Stomach (tissue), 9 donors: Measurements from ENCODE around the gene PEDS1. TPM values are rescaled to one million over a fixed set of nuclear protein-coding genes. Genes with fewer than 3 reads are reported as not detected.

Experiments
- DNase-seq, 2 donors: peaks; one replicate each; pipeline versions ENCODE4 v3.0.0 to v3.0.0-alpha.2; 2013 to 2019
- H3K27ac ChIP-seq, 5 donors: fragments of 200-600 bp in 4 of 5; sonication (generic) in 4 of 5; one replicate each; pipeline ENCODE4 v1.5.1; 2013 to 2019; ENCODE audit warnings: mild to moderate bottlenecking in 1 of 5, moderate library complexity in 1 of 5
- H3K27me3 ChIP-seq, 3 donors: fragments of 200-600 bp; sonication (generic); one replicate each; pipeline ENCODE4 v1.5.1; 2017 to 2019; ENCODE audit warnings: mixed run types in 1 of 3
- H3K36me3 ChIP-seq, 4 donors: fragments of 200-600 bp; sonication (generic); 1 replicate in 3 of 4; 2 replicates in 1 of 4; pipeline ENCODE4 v1.5.1; 2016 to 2019
- H3K4me1 ChIP-seq, 4 donors: fragments of 200-600 bp; sonication (generic); one replicate each; pipeline ENCODE4 v1.5.1; 2016 to 2019
- H3K4me3 ChIP-seq, 4 donors: fragments of 200-600 bp; sonication (generic) in 3 of 4; one replicate each; pipeline ENCODE4 v1.5.1; 2016 to 2019; ENCODE audit warnings: mild to moderate bottlenecking in 1 of 4
- H3K9me3 ChIP-seq, 4 donors: fragments of 200-600 bp; sonication (generic); one replicate each; pipeline ENCODE4 v1.5.1; 2016 to 2019
- CTCF ChIP-seq, 7 experiments: fragments of 450-650 bp in 4 of 7; fragments of 200-600 bp in 3 of 7; sonication (generic) in 3 of 7; IDR thresholded peaks; one replicate each; pipeline ENCODE4 v1.5.1; 2016 to 2019; ENCODE audit warnings: antibody characterized with exemption in 7 of 7, control low read depth in 2 of 7, mild to moderate bottlenecking in 1 of 7
- EP300 ChIP-seq: sonication (generic); formaldehyde crosslinking; IDR thresholded peaks from one replicate; pipeline ENCODE4 v1.6.1; 2017; ENCODE audit warnings: antibody characterized with exemption
- POLR2A ChIP-seq, 4 donors: fragments of 450-650 bp; IDR thresholded peaks; one replicate each; pipeline ENCODE4 v1.6.1; 2016; ENCODE audit warnings: antibody characterized with exemption in 4 of 4, control low read depth in 2 of 4, mild to moderate bottlenecking in 1 of 4, moderate library complexity in 1 of 4
- POLR2AphosphoS5 ChIP-seq, 3 donors: sonication (generic); formaldehyde crosslinking; IDR thresholded peaks; one replicate each; pipeline ENCODE4 v1.6.1; 2016; ENCODE audit warnings: antibody characterized with exemption in 3 of 3
- WGBS, 5 donors: extraction: QIAGEN DNeasy Blood & Tissue Kit in 3 of 5; methylation state at CpG; one replicate each; pipeline versions ENCODE4 v1.1.5 to v1.1.7; 2013 to 2018; 5-methylcytosine and 5-hydroxymethylcytosine counted together
- intact Hi-C: fragments of 100-400 bp; cut with DNase I; formaldehyde crosslinking; loops from one replicate; pipeline ENCODE4 v1.15.1; 2023; ENCODE audit warnings: low total_unique reads
- polyA plus RNA-seq, 3 donors: library from polyadenylated mRNA; stranded (reverse); fragments of 200-250 nt; gene quantifications; one replicate each; pipeline ENCODE4 v1.2.3, GENCODE V29; 2013
- total RNA-seq, 5 donors: library from RNA; depleted of rRNA; stranded (reverse); fragments of >200 nt; gene quantifications; one replicate each; pipeline versions ENCODE4 v1.1.0 to v1.2.3, GENCODE V29; 2014 to 2016
- donor health status: healthy with polysubstance abuse.
- donor health status: Bipolar disorder and iron deficiency.
- donor health status: healthy.

Gene PEDS1
- total and polyA plus RNA-seq, 8 donors = 1.8 to 79.4 (median 17.5) TPM

DNA sequence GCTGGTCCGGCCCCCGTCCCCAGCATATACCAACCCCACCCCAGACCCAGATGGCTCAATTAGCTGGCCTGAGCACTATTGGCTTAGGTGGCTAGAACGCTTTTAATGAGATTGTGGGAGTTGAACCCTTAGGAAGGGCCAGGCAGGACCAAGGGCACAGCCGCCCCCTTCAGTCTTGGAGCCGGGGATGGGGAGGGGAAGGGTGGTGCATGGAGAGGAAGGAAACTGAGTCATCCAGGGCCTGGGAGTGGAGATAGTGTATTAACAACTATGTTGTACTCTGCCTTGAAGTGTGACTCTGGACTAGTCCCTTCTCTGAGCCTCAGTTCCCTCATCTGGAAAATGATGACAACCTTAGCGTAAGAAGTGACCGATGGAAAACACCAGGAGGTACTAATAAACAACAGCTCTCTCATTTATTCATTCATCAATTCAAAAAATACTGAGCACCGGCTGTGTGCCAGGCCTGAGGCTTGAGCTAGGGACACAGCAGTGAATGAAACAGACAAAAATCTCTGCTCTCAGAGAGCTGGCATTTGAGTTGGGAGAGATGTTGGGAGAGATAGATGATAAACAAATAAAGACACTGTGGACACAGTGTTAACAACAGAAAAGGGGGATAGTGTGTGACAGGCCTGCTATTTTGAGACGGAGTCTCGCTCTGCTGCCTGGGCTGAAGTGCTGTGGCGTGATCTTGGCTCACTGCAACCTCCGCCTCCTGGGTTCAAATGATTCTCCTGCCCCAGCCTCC is 11.5 kb downstream of the PEDS1 start:
- no peak overlapping the region for H3K27ac ChIP-seq
- WGBS, 5 donors = 85 to 90% (median 87%) methylated on average over 12 of the region's 12 CpGs
- intact Hi-C loops = no loop called here

GRCh38 chr20:50141018-50141675 is 12.4 kb downstream of the PEDS1 start:
- WGBS, 5 donors = 65 to 77% (median 71%) methylated on average over 5 to 6 of the region's 6 CpGs
- intact Hi-C loops = no loop called here

More for the DNA sequence above, 11.5 kb downstream of the PEDS1 start:
- H3K4me3 ChIP-seq = no peak overlapping the region
- H3K36me3 ChIP-seq = peaks cover 24 to 61% (median 49%) of the 10 kb centered on the region in 4 donors
- no peaks in the 10 kb centered on the region for H3K27me3 ChIP-seq
- peaks cover 38 to 98% (median 78%) of the 10 kb centered on the region in 4 donors for H3K4me1 ChIP-seq
- no peak for TF ChIP-seq POLR2A (IDR thresholded peaks at IDR 0.05)
- TF ChIP-seq POLR2AphosphoS5 (IDR thresholded peaks at IDR 0.05) = no peak
- no peak for TF ChIP-seq CTCF (IDR thresholded peaks at IDR 0.05)
- no peak for TF ChIP-seq EP300
- no peak for DNase-seq
- H3K9me3 ChIP-seq = no peaks in the 10 kb centered on the region

DNA sequence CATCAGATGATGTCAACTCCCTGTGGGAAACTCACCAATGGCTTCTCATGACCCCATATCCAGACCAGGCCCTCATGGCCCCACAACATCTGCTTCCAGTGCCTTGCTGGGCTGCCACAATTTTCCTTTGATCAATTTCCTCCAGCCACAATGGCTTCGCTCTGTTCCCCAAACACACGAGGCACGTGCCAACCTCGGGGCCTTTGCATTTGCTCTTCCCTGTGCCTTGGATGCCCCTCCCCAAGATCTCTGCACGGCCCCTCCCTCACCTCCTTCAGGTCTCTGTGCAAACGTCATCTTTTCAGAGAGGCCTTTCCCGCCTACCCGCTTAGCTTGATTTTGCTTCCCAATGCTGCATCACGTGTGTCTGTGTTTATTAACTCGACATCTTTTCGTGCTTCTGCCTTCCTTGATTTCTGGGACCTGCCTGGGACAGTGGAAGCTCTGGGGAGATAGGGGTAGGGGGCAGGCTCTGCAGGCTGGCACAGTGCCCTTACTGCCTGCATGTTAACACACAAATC is 13.1 kb downstream of the PEDS1 start:
- intact Hi-C loops = no loop called here
- Histone ChIP-seq H3K4me1 (peaks cover 26 to 93% (median 66%) of the 10 kb centered on the region in 4 donors), H3K4me3 (no peak overlapping the region), H3K27ac (no peak overlapping the region), H3K36me3 (peaks cover 24 to 72% (median 56%) of the 10 kb centered on the region in 4 donors), H3K9me3 (no peaks in the 10 kb centered on the region), H3K27me3 (no peaks in the 10 kb centered on the region)
- DNase-seq = no peak
- 54 to 76% (median 67%) methylated on average over 11 of the region's 11 CpGs for WGBS, 5 donors
- TF ChIP-seq POLR2AphosphoS5 (IDR thresholded peaks at IDR 0.05) (no peak), CTCF (IDR thresholded peaks at IDR 0.05) (no peak), EP300 (no peak), POLR2A (IDR thresholded peaks at IDR 0.05) (no peak)

More at GRCh38 chr20:50141018-50141675, 12.4 kb downstream of the PEDS1 start:
- peaks cover 24 to 68% (median 54%) of the 10 kb centered on the region in 4 donors for H3K36me3 ChIP-seq
- no peak overlapping the region for H3K27ac ChIP-seq
- H3K27me3 ChIP-seq = no peaks in the 10 kb centered on the region
- H3K4me1 ChIP-seq = peaks cover 30 to 97% (median 70%) of the 10 kb centered on the region in 4 donors
- H3K4me3 ChIP-seq = no peak overlapping the region
- H3K9me3 ChIP-seq = no peaks in the 10 kb centered on the region
- TF ChIP-seq EP300 (no peak), POLR2AphosphoS5 (IDR thresholded peaks at IDR 0.05) (no peak), POLR2A (IDR thresholded peaks at IDR 0.05) (no peak), CTCF (IDR thresholded peaks at IDR 0.05) (no peak)
- no peak for DNase-seq
